ENCODE results near the gene GPATCH1. TPM values are rescaled to one million over a fixed set of nuclear protein-coding genes. Genes with fewer than 3 reads are reported as not detected.
"Not testable (repeated sequence)": the region's sequence is repeated elsewhere in the genome, so short reads cannot be mapped to it uniquely, and the experiment has no call there.

GPATCH1 gene
- total RNA-seq, 2 experiments from 2014 or later = 14.0 to 14.7 TPM

- Mint-ChIP-seq H3K9me3 (no peaks in the 10 kb centered on the region), H3K4me1 (peaks cover 4% of the 10 kb centered on the region), H3K4me3 (no peak overlapping the region), H3K36me3 (peaks cover 24% of the 10 kb centered on the region), H3K27ac (no peak overlapping the region), H3K27me3 (no peaks in the 10 kb centered on the region)
- ATAC-seq (ENCODE audit: low read depth) (no peak), DNase-seq (no peak)
- POLR2A ChIA-PET = no interaction called here
These were observed 30.6 kb downstream of the GPATCH1 start for GRCh38 chr19:33111587-33111986.

DNA sequence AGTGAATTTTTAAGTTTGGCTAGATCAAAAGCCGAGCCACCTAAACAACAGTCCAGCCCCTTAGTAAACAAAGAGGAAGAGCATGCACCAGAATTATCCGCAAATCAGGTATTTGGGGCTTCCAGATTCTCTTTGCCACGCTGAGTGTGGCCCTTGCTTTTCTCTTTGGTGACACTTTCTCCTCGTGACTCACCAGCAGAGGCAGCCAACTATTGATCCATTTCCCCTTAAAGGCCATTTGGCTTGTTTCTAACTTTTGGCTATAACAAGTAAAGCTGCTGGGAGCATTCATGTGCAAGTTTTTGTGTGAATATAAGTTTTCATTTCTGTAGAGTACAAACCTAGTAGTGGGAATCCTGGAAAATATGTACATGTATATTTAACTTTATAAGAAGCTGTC lies 33.3 kb downstream of the GPATCH1 start:
- no peak for ATAC-seq (ENCODE audit: low read depth)
- H3K27ac Mint-ChIP-seq = no peak overlapping the region
- H3K4me1 Mint-ChIP-seq = peaks cover 4% of the 10 kb centered on the region
- POLR2A ChIA-PET = no interaction called here
- H3K27me3 Mint-ChIP-seq = no peaks in the 10 kb centered on the region
- no peak for DNase-seq
- H3K36me3 Mint-ChIP-seq = peaks cover 25% of the 10 kb centered on the region
- no peak overlapping the region for H3K4me3 Mint-ChIP-seq
- H3K9me3 Mint-ChIP-seq = no peaks in the 10 kb centered on the region

- no peak overlapping the region for H3K27ac Mint-ChIP-seq
- DNase-seq (no peak), ATAC-seq (ENCODE audit: low read depth) (no peak)
- no peaks in the 10 kb centered on the region for H3K9me3 Mint-ChIP-seq
- H3K4me3 Mint-ChIP-seq = no peak overlapping the region
- H3K27me3 Mint-ChIP-seq = no peaks in the 10 kb centered on the region
- H3K4me1 Mint-ChIP-seq = no peaks in the 10 kb centered on the region
- peaks cover 23% of the 10 kb centered on the region for H3K36me3 Mint-ChIP-seq
- POLR2A ChIA-PET = interaction anchor here (1.0 kb wide), 1 partner anchor 59 kb away, joined by 5 read pairs; no protein-coding TSS in a partner anchor
These were observed 36.5 kb downstream of the GPATCH1 start for GRCh38 chr19:33117501-33117900.

- POLR2A ChIA-PET = interaction anchor here (1.4 kb wide), 1 partner anchor 428 kb away, joined by 5 read pairs; no protein-coding TSS in a partner anchor
- Mint-ChIP-seq H3K9me3 (no peaks in the 10 kb centered on the region), H3K4me3 (no peak overlapping the region), H3K27ac (no peak overlapping the region), H3K4me1 (no peaks in the 10 kb centered on the region), H3K27me3 (no peaks in the 10 kb centered on the region), H3K36me3 (peaks cover 21% of the 10 kb centered on the region)
- ATAC-seq (ENCODE audit: low read depth) = no peak
- no peak for DNase-seq
These were observed 37.7 kb downstream of the GPATCH1 start for GRCh38 chr19:33118643-33119042.

DNA sequence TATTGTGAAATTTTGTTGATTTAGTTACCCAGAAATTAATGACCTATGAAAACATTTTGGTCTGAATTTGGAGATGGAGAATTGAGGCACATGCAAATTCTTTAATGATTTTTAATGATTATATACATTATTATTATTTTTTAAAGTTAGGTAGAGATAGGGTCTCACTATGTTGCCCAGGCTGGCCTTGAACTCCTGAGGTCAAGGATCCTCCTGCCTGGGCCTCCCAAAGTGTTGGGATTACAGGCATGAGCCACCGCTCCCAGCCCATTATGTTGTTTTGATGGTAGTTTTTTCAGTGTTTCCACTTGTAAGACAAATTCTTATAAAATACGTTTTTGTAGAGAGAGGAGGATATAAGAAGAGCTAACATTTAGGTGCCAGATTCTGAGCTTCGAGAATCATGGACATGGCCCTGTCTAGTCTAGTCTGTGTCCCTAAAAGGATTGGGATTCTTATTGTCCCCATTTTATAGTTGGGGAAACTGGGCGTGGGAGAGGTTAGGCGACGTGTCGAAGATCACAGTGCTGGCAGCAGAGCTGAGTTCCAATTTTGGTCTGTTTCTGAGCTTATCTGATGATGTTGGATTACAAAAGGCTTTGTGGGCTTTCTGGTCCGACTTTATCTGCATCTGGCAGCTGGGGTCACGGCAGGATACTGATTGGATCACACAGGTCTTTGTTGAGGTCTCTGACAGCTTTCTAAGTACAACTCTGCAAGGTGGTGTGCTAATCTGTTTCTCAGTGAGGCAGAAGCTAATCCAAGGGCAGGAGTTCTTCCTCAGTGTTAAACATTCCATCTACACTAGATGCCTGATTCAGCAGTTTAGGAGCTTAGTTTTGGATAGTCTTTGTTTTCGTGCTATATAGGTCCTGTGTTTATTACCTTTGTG lies 43.5 kb downstream of the GPATCH1 start:
- Mint-ChIP-seq H3K27ac (no peak overlapping the region), H3K4me3 (no peak overlapping the region), H3K4me1 (peaks cover 7% of the 10 kb centered on the region), H3K27me3 (no peaks in the 10 kb centered on the region), H3K36me3 (peaks cover 19% of the 10 kb centered on the region), H3K9me3 (no peaks in the 10 kb centered on the region)
- ATAC-seq (ENCODE audit: low read depth) (no peak), DNase-seq (no peak)
- POLR2A ChIA-PET = interaction anchor here (1.2 kb wide), 1 partner anchor 53 kb away, joined by 3 read pairs; no protein-coding TSS in a partner anchor

- H3K27me3 Mint-ChIP-seq = no peaks in the 10 kb centered on the region
- ATAC-seq (ENCODE audit: low read depth) = peak; percentile 68
- H3K9me3 Mint-ChIP-seq = no peaks in the 10 kb centered on the region
- DNase-seq = peak; percentile 52
- POLR2A ChIA-PET = interaction anchor here (1.2 kb wide), 1 partner anchor 52 kb away, joined by 3 read pairs; no protein-coding TSS in a partner anchor
- H3K36me3 Mint-ChIP-seq = peaks cover 19% of the 10 kb centered on the region
- no peak overlapping the region for H3K4me3 Mint-ChIP-seq
- H3K27ac Mint-ChIP-seq = no peak overlapping the region
- H3K4me1 Mint-ChIP-seq = peaks cover 7% of the 10 kb centered on the region
These were observed 45.0 kb downstream of the GPATCH1 start for GRCh38 chr19:33125929-33126388.

DNA sequence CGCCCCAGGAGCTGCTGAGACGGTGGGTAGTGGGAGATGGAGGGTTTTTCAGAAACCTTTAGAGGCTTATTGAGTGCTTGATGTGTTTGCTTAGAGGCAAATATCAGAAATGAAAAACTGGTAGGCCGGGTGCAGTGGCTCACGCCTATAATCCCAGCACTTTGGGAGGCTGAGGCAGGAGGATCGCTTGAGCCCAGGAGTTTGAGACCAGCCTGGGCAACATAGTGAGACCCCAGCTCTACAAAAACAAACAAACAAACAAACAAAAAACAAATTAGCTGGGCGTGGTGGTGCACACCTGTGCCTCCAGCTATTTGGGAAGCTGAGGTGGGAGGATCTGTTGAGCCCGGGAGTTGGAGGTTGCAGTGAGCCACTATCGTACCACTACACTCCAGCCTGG lies 45.7 kb downstream of the GPATCH1 start:
- peaks cover 17% of the 10 kb centered on the region for H3K36me3 Mint-ChIP-seq
- H3K27ac Mint-ChIP-seq; H3K4me3 Mint-ChIP-seq; DNase-seq; H3K4me1 Mint-ChIP-seq; H3K9me3 Mint-ChIP-seq; H3K27me3 Mint-ChIP-seq; ATAC-seq (ENCODE audit: low read depth); POLR2A ChIA-PET: not testable (repeated sequence)

GRCh38 chr19:33129901-33130300 lies 48.9 kb downstream of the GPATCH1 start:
- ATAC-seq (ENCODE audit: low read depth) (no peak), DNase-seq (no peak)
- H3K4me3 Mint-ChIP-seq = no peak overlapping the region
- peaks cover 10% of the 10 kb centered on the region for H3K4me1 Mint-ChIP-seq
- H3K27me3 Mint-ChIP-seq = no peaks in the 10 kb centered on the region
- H3K36me3 Mint-ChIP-seq = peaks cover 15% of the 10 kb centered on the region
- H3K27ac Mint-ChIP-seq = no peak overlapping the region
- H3K9me3 Mint-ChIP-seq = no peaks in the 10 kb centered on the region
- POLR2A ChIA-PET = no interaction called here

DNA sequence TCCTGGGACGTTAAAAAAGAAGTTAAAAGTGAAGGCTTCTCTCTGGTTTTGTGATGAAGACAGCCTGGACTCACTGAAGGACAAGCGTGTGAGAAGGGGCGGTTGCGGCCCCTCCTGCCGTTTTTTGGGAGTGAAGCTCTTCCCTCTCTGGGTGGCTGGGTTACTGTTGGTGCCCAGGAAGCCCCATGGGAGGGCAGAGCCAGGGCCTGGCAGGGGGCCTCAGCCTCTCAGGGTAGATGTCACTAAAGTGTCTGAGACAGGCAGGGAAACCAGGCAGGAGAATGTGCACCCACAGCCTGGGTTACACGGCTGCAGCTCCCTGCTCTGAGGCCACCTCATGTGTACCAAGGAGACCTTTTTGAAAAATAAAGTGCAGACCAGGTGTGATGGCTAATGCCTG lies 49.5 kb downstream of the GPATCH1 start:
- Mint-ChIP-seq H3K9me3 (no peaks in the 10 kb centered on the region), H3K36me3 (peaks cover 13% of the 10 kb centered on the region), H3K4me3 (no peak overlapping the region), H3K27ac (no peak overlapping the region), H3K4me1 (peaks cover 14% of the 10 kb centered on the region), H3K27me3 (no peaks in the 10 kb centered on the region)
- DNase-seq (no peak), ATAC-seq (ENCODE audit: low read depth) (no peak)
- POLR2A ChIA-PET = no interaction called here

DNA sequence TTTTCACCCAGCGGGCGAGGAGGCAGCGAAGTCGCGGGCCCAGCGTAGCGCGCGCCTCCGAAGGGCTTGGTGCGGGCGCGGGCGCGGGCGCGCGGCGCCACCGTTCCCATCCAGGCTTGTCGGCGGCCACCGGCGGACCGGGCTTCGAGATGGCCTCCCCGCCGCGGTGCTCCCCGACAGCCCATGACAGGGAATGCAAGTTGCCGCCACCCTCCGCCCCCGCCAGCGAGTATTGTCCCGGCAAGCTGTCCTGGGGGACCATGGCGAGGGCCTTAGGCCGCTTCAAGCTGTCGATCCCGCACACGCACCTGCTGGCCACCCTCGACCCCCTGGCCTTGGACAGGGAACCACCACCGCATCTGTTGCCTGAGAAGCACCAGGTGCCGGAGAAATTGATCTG lies 51.0 kb downstream of the GPATCH1 start, which contains the start of gene WDR88:
Gene WDR88, plus strand, starts transcription at position 94 of the 400 bp plus-strand sequence. Its CDS starts 56 bp downstream, at position 150.
- H3K9me3 Mint-ChIP-seq = no peaks in the 10 kb centered on the region
- H3K27me3 Mint-ChIP-seq = no peaks in the 10 kb centered on the region
- ATAC-seq (ENCODE audit: low read depth) (no peak), DNase-seq (no peak)
- H3K27ac Mint-ChIP-seq = no peak within 1 kb of the TSS
- H3K36me3 Mint-ChIP-seq = peaks cover 10% of the 10 kb centered on the region
- H3K4me1 Mint-ChIP-seq = peaks cover 9% of the 10 kb centered on the region
- H3K4me3 Mint-ChIP-seq = no peak within 1 kb of the TSS
- POLR2A ChIA-PET = no interaction called here

DNA sequence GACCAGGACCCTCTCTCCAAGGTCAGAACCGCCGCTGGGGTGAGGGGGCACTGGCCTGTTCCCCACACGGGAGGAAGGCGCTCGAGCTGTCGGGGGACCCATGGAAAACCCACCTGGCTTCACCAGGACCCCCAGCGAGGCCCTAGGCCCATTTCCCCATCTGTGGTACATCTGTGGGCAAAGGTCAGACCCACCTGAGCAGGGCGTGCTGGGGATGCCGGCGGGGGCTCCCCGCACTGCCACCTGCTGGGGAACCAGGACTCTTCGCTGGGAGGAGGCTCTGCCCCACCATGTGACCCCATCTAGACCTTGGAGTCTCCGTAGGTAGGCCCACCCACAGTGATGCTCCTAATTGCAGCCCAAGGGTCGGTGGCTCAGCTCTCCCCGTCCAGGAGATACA lies 51.4 kb downstream of the GPATCH1 start:
- no peak for ATAC-seq (ENCODE audit: low read depth)
- H3K27ac Mint-ChIP-seq = no peak overlapping the region

GRCh38 chr19:33133438-33134031 lies 52.6 kb downstream of the GPATCH1 start:
- Mint-ChIP-seq H3K9me3 (no peaks in the 10 kb centered on the region), H3K4me3 (no peak overlapping the region), H3K27ac (no peak overlapping the region), H3K36me3 (peaks cover 5% of the 10 kb centered on the region), H3K4me1 (peaks cover 9% of the 10 kb centered on the region), H3K27me3 (no peaks in the 10 kb centered on the region)
- DNase-seq = no peak
- no peak for ATAC-seq (ENCODE audit: low read depth)
- POLR2A ChIA-PET = interaction anchor here (2.5 kb wide), 1 partner anchor 43 kb away, joined by 9 read pairs; no protein-coding TSS in a partner anchor

More for the DNA sequence above, 51.4 kb downstream of the GPATCH1 start:
- Mint-ChIP-seq H3K4me3 (no peak overlapping the region), H3K9me3 (no peaks in the 10 kb centered on the region), H3K4me1 (peaks cover 9% of the 10 kb centered on the region), H3K36me3 (peaks cover 10% of the 10 kb centered on the region), H3K27me3 (no peaks in the 10 kb centered on the region)
- POLR2A ChIA-PET = no interaction called here
- DNase-seq = no peak

GRCh38 chr19:33134571-33135041 lies 53.6 kb downstream of the GPATCH1 start:
- POLR2A ChIA-PET = interaction anchor here (1.6 to 2.5 kb wide), 2 partner anchors 12 to 42 kb away, joined by 6 to 9 read pairs; no protein-coding TSS in a partner anchor
- ATAC-seq (ENCODE audit: low read depth) (peak; percentile 92), DNase-seq (peak; percentile 60)
- no peaks in the 10 kb centered on the region for H3K9me3 Mint-ChIP-seq
- H3K27ac Mint-ChIP-seq = peak overlapping the region; percentile 77
- no peaks in the 10 kb centered on the region for H3K36me3 Mint-ChIP-seq
- peaks cover 9% of the 10 kb centered on the region for H3K4me1 Mint-ChIP-seq
- H3K4me3 Mint-ChIP-seq = peak overlapping the region; percentile 73
- H3K27me3 Mint-ChIP-seq = no peaks in the 10 kb centered on the region

All from activated naive CD8-positive, alpha-beta T cell treated with anti-CD3 and anti-CD28 coated beads, Interleukin-2, amount 10 ng/mL, durations not matched to agents 7 days and 5 days (primary cell).